HepG2 (cell line): Measurements from ENCODE around the gene ABCD4. TPM values are rescaled to one million over a fixed set of nuclear protein-coding genes. Genes with fewer than 3 reads are reported as not detected.
A peak's percentile ranks its signal among the peaks of the same experiment; 100 is the strongest.

Experiments used
- ATAC-seq: fragments of 200-7000 bp; cut with Tn5 transposase; 3 replicates; pipeline ENCODE4 v1.9.1; 2020; ENCODE audit warnings: mild to moderate bottlenecking, moderate library complexity
- BruUV-seq: library from RNA; stranded (reverse); fragments of 400-500 nt; replicated peaks from 2 replicates; lab custom pipeline; 2021; lab: Mats Ljungman, UMichigan
- CTCF ChIA-PET: fragments of 300-600 bp; formaldehyde crosslinking; extraction: SDS; loops from one replicate; lab custom pipeline; 2021; ENCODE audit warnings: low total read pairs, inconsistent platforms, low intra/inter-chr PET ratio; lab: Yijun Ruan, JAX
- POLR2A ChIA-PET: fragments of 350-600 bp; sonication (Branson Sonifier 250); formaldehyde crosslinking; loops from one replicate; lab custom pipeline; 2020; ENCODE audit warnings: antibody characterized with exemption, inconsistent platforms; lab: Yijun Ruan, JAX
- DNase-seq: peaks from one replicate; pipeline ENCODE4 v3.0.0-alpha.2; 2015; ENCODE audit warnings: low spot score
- FAIRE-seq: peaks from 3 replicates; lab custom pipeline; 2011; peaks lifted over from hg19 to GRCh38; lab: Jason Lieb, UNC
- H2AFZ ChIP-seq: one replicate; pipeline ENCODE4 v1.6.1; 2011; ENCODE audit warnings: low read length, inconsistent platforms
- H3K27ac ChIP-seq: fragments of 300-600 bp; 3 replicates; pipeline ENCODE4 v1.8.0; 2011; ENCODE audit warnings: mixed run types, mild to moderate bottlenecking, mixed read lengths, low read length, inconsistent platforms; ENCODE audit not compliant: insufficient read depth; ENCODE audit errors: extremely low read length
- H3K27me3 ChIP-seq, 2 experiments: fragments of 200-600 bp in 1 of 2; 2 replicates in 1 of 2; 3 replicates in 1 of 2; pipeline versions ENCODE4 v1.6.0 to v1.8.0; 2011; ENCODE audit warnings: low read length in 2 of 2, mild to moderate bottlenecking in 2 of 2, moderate library complexity in 2 of 2, inconsistent platforms in 1 of 2; ENCODE audit not compliant: insufficient read depth in 2 of 2, control insufficient read depth in 1 of 2
- H3K36me3 ChIP-seq, 2 experiments: fragments of 200-600 bp in 1 of 2; replicated peaks in 1 of 2; 2 replicates in 1 of 2; 3 replicates in 1 of 2; pipeline versions ENCODE4 v1.5.1 to v1.8.0; 2011; ENCODE audit warnings: low read length in 2 of 2, inconsistent platforms in 1 of 2; ENCODE audit not compliant: insufficient read depth in 2 of 2, control insufficient read depth in 1 of 2
- H3K4me1 ChIP-seq: 2 replicates; pipeline ENCODE4 v1.5.1; 2012; ENCODE audit warnings: low read length, inconsistent platforms; ENCODE audit not compliant: insufficient read depth
- H3K4me2 ChIP-seq: 2 replicates; pipeline ENCODE4 v1.6.0; 2011; ENCODE audit warnings: low read depth, low read length, inconsistent platforms
- H3K4me3 ChIP-seq, 3 experiments: fragments of 200-600 bp in 1 of 3; sonication (generic), shearing (Covaris generic) in 1 of 3; replicated peaks in 1 of 3; 2 replicates each; pipeline ENCODE4 v1.5.1; 2011 to 2016; ENCODE audit warnings: low read length in 3 of 3, inconsistent platforms in 2 of 3, low read depth in 2 of 3, mild to moderate bottlenecking in 2 of 3, control low read depth in 1 of 3, mixed read lengths in 1 of 3; ENCODE audit not compliant: insufficient read depth in 1 of 3
- H3K79me2 ChIP-seq: one replicate; pipeline ENCODE4 v1.6.1; 2011; ENCODE audit warnings: low read length, inconsistent platforms; ENCODE audit not compliant: insufficient read depth
- H3K9ac ChIP-seq: 2 replicates; pipeline ENCODE4 v1.6.0; 2011; ENCODE audit warnings: mild to moderate bottlenecking, low read depth, low read length, inconsistent platforms; ENCODE audit not compliant: insufficient read depth
- H3K9me3 ChIP-seq: 2 replicates; pipeline ENCODE4 v1.5.1; 2012; ENCODE audit warnings: mild to moderate bottlenecking, low read length
- H4K20me1 ChIP-seq: 2 replicates; pipeline ENCODE4 v1.6.0; 2011; ENCODE audit warnings: inconsistent platforms, mild to moderate bottlenecking, low read length, moderate library complexity; ENCODE audit not compliant: insufficient read depth
- ARNT ChIP-seq: fragments of 450-650 bp; IDR thresholded peaks from 2 replicates; pipeline ENCODE4 v1.6.1; 2017
- CSRNP1 ChIP-seq: sonication (generic); formaldehyde crosslinking; IDR thresholded peaks from 2 replicates; pipeline ENCODE4 v1.8.1; 2023; ENCODE audit warnings: mild to moderate bottlenecking, missing genetic modification reagents
- MAFF ChIP-seq: IDR thresholded peaks from 2 replicates; pipeline ENCODE4 v1.6.1; 2011; ENCODE audit warnings: low read depth, low read length, improper control_type of control experiment
- MAFK ChIP-seq, 2 experiments: IDR thresholded peaks in 1 of 2; conservative IDR thresholded peaks in 1 of 2; 2 replicates each; pipeline ENCODE4 v1.6.1; 2011; ENCODE audit warnings: improper control_type of control experiment in 2 of 2, low read length in 2 of 2
- RNF219 ChIP-seq: sonication (generic); formaldehyde crosslinking; IDR thresholded peaks from 2 replicates; pipeline ENCODE4 v1.5.0; 2020; ENCODE audit warnings: mild to moderate bottlenecking, missing genetic modification reagents
- SRSF4 ChIP-seq: fragments of 200-400 bp; formaldehyde crosslinking; IDR thresholded peaks from one replicate; pipeline ENCODE4 v1.6.1; 2018; ENCODE audit warnings: mild to moderate bottlenecking, low read depth, low read length, moderate library complexity; ENCODE audit not compliant: poor library complexity, severe bottlenecking
- ZNF142 ChIP-seq: sonication (generic); formaldehyde crosslinking; IDR thresholded peaks from 2 replicates; pipeline ENCODE4 v1.4.0; 2020; ENCODE audit warnings: missing genetic modification reagents
- ZNF709 ChIP-seq: sonication (generic); formaldehyde crosslinking; IDR thresholded peaks from 2 replicates; pipeline ENCODE4 v1.5.0; 2020; ENCODE audit warnings: mild to moderate bottlenecking, missing genetic modification reagents
- WGBS: methylation state at CpG from one replicate; pipeline ENCODE4 v1.1.6; 2017; ENCODE audit warnings: low lambda C conversion rate; 5-methylcytosine and 5-hydroxymethylcytosine counted together
- in situ Hi-C: cut with HindIII; loops from 2 replicates; pipeline ENCODE4 v1.10.0; 2017; ENCODE audit warnings: low pct_unique_long_range_greater_than_20kb; ENCODE audit not compliant: extremely low pct_ligation_motif_present
- intact Hi-C: fragments of 100-400 bp; cut with micrococcal nuclease; formaldehyde crosslinking; loops from one replicate; pipeline ENCODE4 v1.10.0; 2022; ENCODE audit not compliant: unreplicated experiment
- polyA plus RNA-seq, 8 experiments: library from polyadenylated mRNA; depleted of rRNA in 3 of 8; stranded (reverse) in 7 of 8; unstranded in 1 of 8; fragments of >200 nt; fragmentation: Illumina TruSeq in 4 of 8; extraction: Trizol in 4 of 8; gene quantifications; 2 replicates each; pipeline versions ENCODE4 v1.2.1 to v1.2.3, GENCODE V29; 2011 to 2016; ENCODE audit warnings: low read depth in 4 of 8, missing spikeins in 1 of 8, mixed read lengths in 1 of 8; ENCODE audit not compliant: insufficient read depth in 1 of 8
- total RNA-seq, 5 experiments: library from RNA; depleted of rRNA; stranded (reverse); fragments of >200 nt; fragmentation: Illumina TruSeq; extraction: Trizol; gene quantifications; 2 replicates each; pipeline ENCODE4 v1.2.3, GENCODE V29; 2016; ENCODE audit warnings: low read depth in 1 of 5

Gene ABCD4
- total and polyA plus RNA-seq, 2 of the 13 experiments (the other 11 are each of a cell fraction or from before 2014, with no cell fraction given) = 47.5 to 50.5 TPM

- H3K4me2 ChIP-seq = no peak overlapping the region
- intact Hi-C loops = no loop called here
- CTCF ChIA-PET = no interaction called here
- FAIRE-seq = no peak
- H3K27ac ChIP-seq = no peak overlapping the region
- in situ Hi-C loops = no loop called here
- H3K4me1 ChIP-seq = peaks cover 67% of the 10 kb centered on the region
- H3K9ac ChIP-seq = no peak overlapping the region
- H3K4me3 ChIP-seq = no peak overlapping the region
- no peaks in the 10 kb centered on the region for H3K27me3 ChIP-seq
- ATAC-seq = no peak
- 97% methylated on average over 10 of the region's 10 CpGs for WGBS
- BruUV-seq = TSS peak; percentile 1
- H2AFZ ChIP-seq = no peak overlapping the region
- peaks cover 23 to 46% of the 10 kb centered on the region in 2 experiments for H3K36me3 ChIP-seq
- H3K79me2 ChIP-seq = peaks cover 61% of the 10 kb centered on the region
- H3K9me3 ChIP-seq = no peaks in the 10 kb centered on the region
- no peak for DNase-seq
- TF ChIP-seq RNF219 (CRISPR knock-in tag) (no peak), CSRNP1 (CRISPR knock-in tag) (no peak), ZNF709 (no peak), SRSF4 (no peak), MAFF (0 out of 2 replicates have a peak, but pooled peaks have one; percentile 40), ZNF142 (no peak), ARNT (no peak), MAFK (conservative IDR thresholded peaks at IDR 0.05 in 1 of 2, IDR thresholded peaks at IDR 0.05 in 1 of 2; ENCODE audit: low read length in 2 of 2) (peak in 1 of 2 experiments; percentile 71; a peak in 3 of 4 replicates)
- peaks cover 17% of the 10 kb centered on the region for H4K20me1 ChIP-seq
- POLR2A ChIA-PET = no interaction called here
These were observed 4.7 kb downstream of the ABCD4 start for GRCh38 chr14:74297986-74298385.
